Fibroblast of skin of left quadriceps (primary cell): ENCODE measurements around the gene ULBP1.
"Not testable (repeated sequence)": the region's sequence is repeated elsewhere in the genome, so short reads cannot be mapped to it uniquely, and the experiment has no call there.

Source experiments
- DNase-seq, 2 experiments: peaks; one replicate each; pipeline ENCODE4 v3.0.0-alpha.2; 2013; ENCODE audit warnings: low read depth in 2 of 2

ULBP1 gene

GRCh38 chr6:149933461-149933860, 30.3 kb upstream of the ULBP1 start:
- DNase-seq, result no peak

- peak; percentile 50 to 52 for DNase-seq
Measured at GRCh38 chr6:149934249-149935156, 29.2 kb upstream of the ULBP1 start.

DNA sequence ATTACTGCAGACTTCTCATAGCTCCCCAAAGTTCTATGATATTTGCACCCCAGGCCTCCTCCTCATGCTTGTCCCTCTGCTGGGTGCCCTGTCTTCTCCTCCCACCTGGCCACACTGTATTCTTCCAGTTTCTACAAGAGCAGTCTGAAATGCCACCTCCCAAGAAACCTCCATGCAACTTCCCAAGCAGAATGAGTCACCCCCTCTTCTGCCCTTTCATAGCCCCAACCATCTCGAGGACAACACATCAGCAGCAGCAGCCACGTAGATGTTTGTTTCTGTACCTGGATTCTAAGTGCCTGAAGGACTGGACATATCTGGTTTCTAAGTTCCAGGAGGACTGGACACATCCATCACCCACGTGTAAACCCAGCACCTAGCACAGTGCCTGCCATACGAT, 28.5 kb upstream of the ULBP1 start:
- no peak for DNase-seq

- no peak for DNase-seq
Measured at GRCh38 chr6:149935668-149936067, 28.1 kb upstream of the ULBP1 start.

DNA sequence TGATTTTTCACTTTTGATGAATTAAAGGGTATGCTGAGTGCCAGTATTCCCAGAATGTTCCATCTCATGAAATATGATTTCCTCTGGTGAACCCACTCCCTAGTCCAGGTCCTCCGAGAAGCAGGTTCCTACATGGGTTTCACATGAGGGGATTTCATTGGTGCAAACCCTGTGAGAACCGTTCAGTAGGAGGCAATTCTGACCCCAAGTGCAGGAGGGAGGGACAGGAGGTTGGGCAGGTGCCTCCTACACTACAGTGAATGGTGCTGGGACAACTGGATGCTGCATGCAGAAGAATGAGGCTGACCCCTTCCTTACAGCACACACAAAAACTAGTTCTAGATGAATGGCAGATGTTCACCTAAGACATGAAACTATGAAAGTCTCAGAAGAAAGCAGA, 27.0 kb upstream of the ULBP1 start:
- DNase-seq, result no peak

DNA sequence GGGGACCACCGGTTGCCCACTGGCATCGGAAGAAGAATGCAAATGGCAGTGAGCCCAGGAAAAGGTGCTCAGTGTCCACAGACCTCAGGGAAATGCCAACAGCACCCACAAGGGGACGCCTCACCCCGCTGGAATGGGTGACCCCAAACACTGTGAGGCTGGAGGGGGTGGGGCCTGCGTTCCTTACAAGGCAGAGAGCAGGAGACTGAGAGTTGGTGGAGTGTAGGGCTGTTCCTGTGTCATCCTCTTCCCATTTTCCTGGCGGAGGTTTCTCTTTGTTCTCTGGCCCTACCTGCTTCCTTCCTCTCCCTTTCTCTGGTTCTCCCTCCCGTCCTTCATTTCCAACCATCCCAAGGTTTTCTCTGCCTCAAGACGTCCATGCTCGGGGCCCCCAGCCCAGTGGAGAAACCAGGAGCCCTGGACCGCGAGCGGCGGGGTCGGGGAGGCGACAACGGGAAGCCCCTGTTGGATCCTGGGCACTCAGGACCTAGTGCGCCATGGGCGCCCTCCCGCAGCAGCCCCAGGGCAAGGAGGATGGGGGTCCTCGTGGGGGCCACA, 25.7 kb upstream of the ULBP1 start:
- not testable (repeated sequence) for DNase-seq

DNA sequence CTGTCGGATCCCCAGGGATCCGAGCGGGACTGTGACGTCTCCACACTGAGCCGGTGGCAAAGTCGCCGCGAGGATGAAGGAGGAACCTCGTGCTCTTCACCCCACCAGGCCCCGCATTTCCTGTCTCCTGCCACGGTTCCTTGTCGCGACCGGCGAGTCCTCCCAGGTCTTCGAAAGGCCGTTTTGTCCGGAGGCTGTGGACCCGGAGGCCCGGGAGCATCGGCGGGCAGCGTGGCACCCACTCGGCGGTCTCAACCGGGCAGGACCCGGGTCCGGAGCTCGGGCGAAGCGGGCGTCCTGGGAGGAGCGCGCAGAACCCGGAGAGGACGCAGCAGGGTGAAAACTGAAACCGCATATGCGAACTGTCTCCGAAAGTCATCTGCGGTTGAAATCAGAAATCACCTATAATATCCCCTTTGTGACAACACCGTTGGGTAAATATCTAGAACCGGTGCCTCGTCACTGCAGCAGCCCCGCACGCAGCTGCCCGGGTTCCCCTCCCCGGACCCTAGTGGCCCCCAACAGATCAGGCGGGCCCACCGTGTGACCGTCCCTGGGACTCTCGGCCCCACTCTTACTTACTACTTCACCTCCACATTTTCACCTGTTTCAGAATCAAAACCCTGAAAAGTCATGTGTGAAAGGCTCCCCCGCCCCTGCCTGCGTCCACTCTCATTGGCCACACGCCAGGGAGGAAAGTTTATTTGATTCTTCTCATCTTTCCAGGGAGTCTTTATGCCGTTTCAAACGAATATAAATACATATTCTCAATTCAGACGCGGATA, 25.0 kb upstream of the ULBP1 start:
- no peak for DNase-seq

DNA sequence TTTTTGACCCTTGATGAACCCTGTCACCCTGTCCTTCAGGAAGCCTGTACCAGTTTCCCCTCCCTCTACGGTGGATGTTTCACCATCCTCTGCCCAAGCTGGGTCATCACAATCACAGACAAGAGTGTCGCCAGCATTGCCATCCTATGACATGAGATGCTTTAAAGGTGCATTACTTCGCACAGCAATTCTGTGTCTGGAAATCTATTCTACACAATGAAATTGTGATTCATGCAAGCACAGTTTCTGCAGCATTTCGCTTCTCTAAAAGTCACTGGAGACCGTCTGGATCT, 24.4 kb upstream of the ULBP1 start:
- DNase-seq, result no peak

- no peak for DNase-seq
Measured at GRCh38 chr6:149939909-149940671, 23.7 kb upstream of the ULBP1 start.

DNA sequence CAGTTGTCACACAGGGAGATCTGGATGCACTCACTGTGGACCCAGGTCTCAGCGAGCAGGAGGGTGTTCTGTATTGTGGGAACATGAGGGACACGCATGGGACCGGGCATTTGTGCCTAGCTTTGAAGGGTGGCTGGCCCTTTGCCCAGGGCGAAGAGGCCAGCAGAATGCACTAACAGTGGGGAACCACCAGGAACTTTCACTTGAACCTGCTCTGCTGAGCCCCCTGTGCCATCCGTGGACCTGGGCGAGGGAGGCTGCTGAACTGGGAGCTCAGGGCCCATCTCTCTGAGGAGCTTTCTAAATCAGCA, 23.1 kb upstream of the ULBP1 start:
- no peak for DNase-seq

DNA sequence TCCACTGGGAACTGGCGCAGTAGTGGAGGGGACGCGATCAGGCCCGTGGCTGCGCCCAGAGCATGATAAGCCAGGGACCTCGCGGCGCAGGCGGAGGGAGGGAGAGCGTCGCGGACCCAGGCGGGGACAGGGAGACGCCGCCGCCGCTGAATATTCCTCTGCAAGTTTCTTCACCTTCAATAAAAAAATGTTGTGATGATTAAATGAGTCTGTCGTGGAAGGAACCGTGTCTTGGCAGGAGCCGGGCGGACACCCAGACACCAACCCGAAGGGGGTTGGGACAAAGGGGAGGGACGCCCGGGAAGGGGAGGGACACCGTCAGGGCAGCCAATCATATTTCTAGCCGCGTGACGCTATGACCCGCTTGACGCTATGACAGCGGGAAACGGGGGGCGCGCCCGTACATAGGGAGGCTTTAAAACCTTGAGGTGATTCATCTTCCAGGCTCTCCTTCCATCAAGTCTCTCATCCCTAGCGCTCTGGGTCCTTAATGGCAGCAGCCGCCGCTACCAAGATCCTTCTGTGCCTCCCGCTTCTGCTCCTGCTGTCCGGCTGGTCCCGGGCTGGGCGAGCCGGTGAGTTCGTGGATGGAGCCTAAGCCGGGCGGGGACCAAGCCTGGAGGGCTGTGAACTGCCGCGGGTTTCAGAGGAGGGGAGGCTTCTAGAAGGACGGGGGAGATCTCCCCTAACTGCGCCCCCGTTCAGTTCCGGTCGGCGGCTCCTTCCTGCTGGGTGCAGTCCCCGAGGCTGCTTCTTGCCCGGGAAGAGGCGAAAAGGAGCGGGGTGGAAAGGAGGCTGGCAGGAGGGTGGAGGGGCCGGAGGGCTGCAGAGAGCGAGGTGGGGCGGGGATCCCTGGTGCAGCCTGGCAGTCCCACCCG, 21.9 kb upstream of the ULBP1 start, which contains the start of gene ULBP2:
TSS of gene ULBP2 (plus strand) at position 432 of the 878 bp plus-strand sequence. CDS start at position 491, 59 bp downstream.
- DNase-seq, result peak; percentile 88 to 92

- DNase-seq, result no peak
Measured at GRCh38 chr6:149942461-149942829, 21.3 kb upstream of the ULBP1 start.

- not testable (repeated sequence) for DNase-seq
Measured at GRCh38 chr6:149943321-149943720, 20.4 kb upstream of the ULBP1 start.

- DNase-seq, result not testable (repeated sequence)
Measured at GRCh38 chr6:149945276-149945675, 18.5 kb upstream of the ULBP1 start.

GRCh38 chr6:149946631-149947030, 17.1 kb upstream of the ULBP1 start:
- DNase-seq, result not testable (repeated sequence)

- DNase-seq, result not testable (repeated sequence)
Measured at GRCh38 chr6:149947533-149947932, 16.2 kb upstream of the ULBP1 start.

GRCh38 chr6:149948011-149948410, 15.7 kb upstream of the ULBP1 start:
- DNase-seq, result no peak

DNA sequence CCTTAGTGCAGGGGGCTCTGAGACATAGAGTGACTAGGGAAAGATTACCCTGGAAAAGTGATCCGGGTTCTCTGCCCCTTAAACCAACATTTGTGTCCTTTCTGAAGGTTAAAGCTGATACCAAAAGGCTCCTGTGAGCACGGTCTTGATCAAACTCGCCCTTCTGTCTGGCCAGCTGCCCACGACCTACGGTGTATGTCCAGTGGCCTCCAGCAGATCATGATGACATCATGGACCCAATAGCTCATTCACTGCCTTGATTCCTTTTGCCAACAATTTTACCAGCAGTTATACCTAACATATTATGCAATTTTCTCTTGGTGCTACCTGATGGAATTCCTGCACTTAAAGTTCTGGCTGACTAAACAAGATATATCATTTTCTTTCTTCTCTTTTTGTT, 15.1 kb upstream of the ULBP1 start:
- DNase-seq, result no peak

DNA sequence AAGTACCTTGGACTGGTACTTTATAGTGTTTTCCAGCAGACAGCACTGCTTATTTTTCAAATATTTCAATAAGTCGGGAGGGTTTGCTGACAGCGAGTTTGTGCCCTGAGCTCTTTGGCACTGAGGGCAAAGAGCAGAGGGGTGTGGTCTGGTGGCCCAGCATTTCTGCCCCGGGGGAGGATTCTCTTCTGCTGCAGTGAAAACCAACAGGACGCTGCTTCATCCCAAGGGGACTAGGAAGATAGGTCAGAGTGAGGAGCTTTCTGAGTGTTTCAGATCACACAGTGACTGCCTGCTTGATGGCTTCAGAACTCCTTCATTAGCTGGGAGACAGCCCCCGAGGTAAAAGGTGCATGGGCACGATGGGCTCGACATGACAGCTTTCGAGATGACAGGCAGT, 13.3 kb upstream of the ULBP1 start:
- no peak for DNase-seq

- no peak for DNase-seq
Measured at GRCh38 chr6:149951096-149951495, 12.6 kb upstream of the ULBP1 start.

DNA sequence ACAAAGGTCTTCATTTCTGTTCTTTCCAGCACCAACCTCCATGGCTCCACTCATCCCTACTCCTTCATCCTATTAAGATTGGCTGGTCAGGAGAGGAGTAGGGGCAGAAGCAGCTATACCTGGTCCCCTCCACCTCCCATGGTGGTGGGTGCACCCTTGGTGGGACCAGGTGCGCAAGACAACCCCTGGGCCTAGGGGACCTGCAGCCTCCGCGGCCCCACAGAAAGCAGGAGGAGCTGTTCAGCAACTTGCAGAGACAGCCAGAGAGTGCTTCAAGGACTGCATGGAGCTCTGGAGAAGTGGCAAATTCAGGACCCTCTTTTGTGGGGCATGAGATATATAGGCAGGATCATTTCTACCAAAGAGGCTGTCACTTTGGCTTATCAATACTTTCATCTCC, 12.1 kb upstream of the ULBP1 start:
- no peak for DNase-seq
